ENCODE data around the gene ETV2. TPM values are rescaled to one million over a fixed set of nuclear protein-coding genes. Genes with fewer than 3 reads are reported as not detected.

The ETV2 gene
- total RNA-seq, 1 experiment from 2014 or later = 0.30 TPM

DNA sequence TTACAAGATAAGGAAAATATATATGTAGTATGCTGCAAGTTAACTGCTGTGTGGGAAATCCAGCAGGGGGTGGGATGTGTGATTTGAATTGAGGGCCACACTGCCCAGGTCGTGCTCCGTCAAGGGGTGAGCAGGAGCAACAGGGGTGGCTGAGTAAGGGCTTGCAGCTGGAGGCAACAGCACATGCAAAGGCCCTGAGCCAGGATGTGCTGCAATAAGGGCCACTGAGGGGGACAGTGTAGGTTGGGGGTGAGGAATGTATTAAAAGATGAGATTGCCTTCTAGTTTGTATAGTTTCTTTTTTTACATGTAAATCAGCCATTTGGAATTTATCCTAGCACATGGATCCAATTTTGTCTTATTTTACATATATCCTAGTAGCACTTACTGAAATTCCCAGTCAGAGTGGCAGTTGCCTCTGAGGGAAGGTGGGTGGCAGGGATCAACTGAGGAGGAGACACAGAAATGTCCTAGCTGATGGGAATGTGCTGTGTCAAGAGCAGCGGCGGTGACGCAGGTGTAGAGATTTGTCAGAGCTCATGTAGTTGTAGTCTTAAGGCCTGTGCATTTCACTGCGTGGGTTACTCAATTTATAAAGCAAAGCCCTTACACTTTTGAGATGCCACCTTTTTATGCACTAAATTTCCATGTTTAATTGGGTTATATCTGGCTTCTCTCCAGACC lies 18.1 kb upstream of the ETV2 start:
- DNase-seq (ENCODE audit: extremely low read depth, low read depth) = no peak

GRCh38 chr19:35628264-35628564 lies 13.3 kb upstream of the ETV2 start:
- no peak for DNase-seq (ENCODE audit: extremely low read depth, low read depth)

- peak; percentile 99 for DNase-seq (ENCODE audit: extremely low read depth, low read depth)
Measured at GRCh38 chr19:35628565-35629331, 12.8 kb upstream of the ETV2 start, which contains the start of gene RBM42. TSS of gene RBM42 (plus strand) at chr19:35629036. CDS start at chr19:35629154, 118 bp downstream.

GRCh38 chr19:35629332-35629633 lies 12.3 kb upstream of the ETV2 start:
- DNase-seq (ENCODE audit: extremely low read depth, low read depth) = no peak

DNA sequence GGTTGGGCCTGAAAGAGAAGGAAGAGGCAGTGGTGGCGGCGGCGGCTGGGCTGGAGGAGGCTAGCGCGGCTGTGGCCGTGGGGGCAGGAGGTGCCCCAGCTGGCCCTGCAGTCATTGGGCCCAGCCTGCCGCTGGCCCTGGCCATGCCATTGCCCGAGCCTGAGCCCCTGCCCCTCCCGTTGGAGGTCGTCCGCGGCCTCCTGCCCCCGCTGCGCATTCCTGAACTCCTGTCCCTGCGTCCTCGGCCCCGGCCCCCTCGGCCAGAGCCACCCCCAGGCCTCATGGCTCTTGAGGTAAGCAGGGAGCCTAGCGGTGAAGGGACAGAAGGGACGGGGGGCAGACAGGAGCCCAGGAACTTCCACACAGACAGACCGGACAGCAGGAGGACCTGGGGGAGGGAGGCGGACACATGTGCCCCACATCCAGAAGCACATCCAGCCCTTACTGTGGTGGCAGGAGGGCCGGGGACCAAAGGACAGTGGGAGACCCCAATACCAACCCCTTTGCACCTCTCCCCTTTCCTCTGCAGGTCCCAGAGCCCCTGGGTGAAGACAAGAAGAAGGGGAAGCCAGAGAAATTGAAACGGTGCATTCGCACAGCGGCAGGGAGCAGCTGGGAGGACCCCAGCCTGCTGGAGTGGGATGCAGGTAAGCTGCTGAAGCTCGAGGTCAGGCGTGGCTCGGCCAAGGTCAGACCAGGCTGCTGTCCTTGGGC lies 7.7 kb upstream of the ETV2 start:
- no peak for DNase-seq (ENCODE audit: extremely low read depth, low read depth)

DNA sequence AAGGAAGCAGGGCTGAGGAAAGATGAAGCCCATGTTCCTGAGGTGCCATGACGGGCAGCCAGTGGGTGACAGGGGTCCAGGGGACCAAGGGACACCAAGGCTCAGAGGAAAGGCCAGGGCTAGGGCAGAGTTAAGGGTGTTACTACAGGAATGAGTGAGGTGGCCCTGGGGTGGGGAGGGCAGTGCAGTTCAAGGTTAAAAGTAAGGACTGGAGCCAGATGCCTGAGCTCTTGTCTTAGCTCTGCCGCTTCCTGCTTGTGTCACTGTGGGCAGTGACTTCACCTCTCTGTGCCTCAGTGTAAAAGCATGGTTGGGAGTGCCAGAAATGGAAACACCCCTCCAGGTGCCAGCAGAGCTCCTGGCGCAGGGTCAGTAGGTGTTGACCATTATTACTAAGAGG lies 4.9 kb upstream of the ETV2 start:
- DNase-seq (ENCODE audit: extremely low read depth, low read depth) = no peak

- no peak for DNase-seq (ENCODE audit: extremely low read depth, low read depth)
Measured at GRCh38 chr19:35637165-35637564, 4.4 kb upstream of the ETV2 start.

DNA sequence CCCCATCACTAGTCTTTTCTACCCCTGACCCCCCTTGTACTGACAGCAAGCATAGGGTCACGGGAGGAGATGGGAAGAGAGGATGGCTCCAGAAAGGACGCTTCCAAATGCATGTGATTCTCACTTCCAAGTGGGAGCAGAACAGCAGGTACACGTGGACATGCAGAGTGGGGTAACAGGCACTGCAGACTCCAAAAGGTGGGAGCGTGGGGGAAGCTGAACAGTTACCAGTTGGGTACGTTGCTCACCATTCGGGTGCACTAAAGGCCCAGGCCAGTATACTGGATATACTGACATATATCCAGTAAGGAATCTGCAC lies 2.3 kb upstream of the ETV2 start:
- DNase-seq (ENCODE audit: extremely low read depth, low read depth) = no peak

DNA sequence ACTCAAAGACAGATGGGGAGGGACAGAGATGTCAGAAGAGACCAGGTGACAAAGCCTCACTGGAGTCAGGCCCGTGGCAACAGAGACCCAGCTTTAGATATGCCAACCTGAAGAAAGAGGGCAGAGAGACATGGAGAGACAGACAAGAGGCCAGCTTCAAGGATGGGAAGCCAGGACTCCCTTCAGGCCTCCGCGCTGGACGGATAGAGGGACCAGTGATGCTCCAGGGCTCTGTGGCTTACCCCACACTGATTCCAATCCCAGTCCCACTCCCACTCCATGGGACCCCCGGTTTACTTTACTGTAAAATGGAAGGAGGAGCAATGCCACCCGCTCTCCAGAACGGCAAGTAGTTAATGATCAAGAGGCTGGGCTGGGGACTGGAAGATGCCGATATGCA lies 1.7 kb upstream of the ETV2 start:
- no peak for DNase-seq (ENCODE audit: extremely low read depth, low read depth)

- no peak for DNase-seq (ENCODE audit: extremely low read depth, low read depth)
Measured at GRCh38 chr19:35642312-35642711, 767 bp downstream of the ETV2 start.

DNA sequence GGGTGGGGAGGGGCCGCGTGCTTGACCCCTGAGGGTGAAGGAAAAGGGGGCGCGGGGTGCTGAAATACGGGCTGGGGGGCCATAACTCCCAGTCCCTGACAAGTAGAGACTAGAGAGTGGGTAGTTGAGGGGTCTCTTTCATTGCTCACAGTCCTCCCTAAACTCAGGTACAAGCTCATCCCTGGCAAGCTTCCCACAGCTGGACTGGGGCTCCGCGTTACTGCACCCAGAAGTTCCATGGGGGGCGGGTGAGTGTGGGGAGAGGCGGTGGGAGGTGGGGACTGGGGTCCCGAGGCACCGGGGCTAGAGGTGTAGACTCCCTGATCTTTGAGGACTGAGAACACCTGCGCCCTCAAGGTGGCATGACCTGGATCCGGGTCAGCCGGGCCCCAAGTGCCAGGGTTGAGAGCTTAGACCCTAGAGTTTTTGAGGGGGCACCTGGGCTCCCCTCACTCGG lies 1.3 kb downstream of the ETV2 start:
- no peak for DNase-seq (ENCODE audit: extremely low read depth, low read depth)

GRCh38 chr19:35643255-35644205 lies 2.0 kb downstream of the ETV2 start:
- peak; percentile 81 for DNase-seq (ENCODE audit: extremely low read depth, low read depth)

GRCh38 chr19:35644206-35644986 lies 2.9 kb downstream of the ETV2 start:
- DNase-seq (ENCODE audit: extremely low read depth, low read depth) = peak; percentile 93

- DNase-seq (ENCODE audit: extremely low read depth, low read depth) = peak; percentile 57
Measured at GRCh38 chr19:35644987-35645679, 3.6 kb downstream of the ETV2 start.

- DNase-seq (ENCODE audit: extremely low read depth, low read depth) = no peak
Measured at GRCh38 chr19:35645680-35646511, 4.4 kb downstream of the ETV2 start.

DNA sequence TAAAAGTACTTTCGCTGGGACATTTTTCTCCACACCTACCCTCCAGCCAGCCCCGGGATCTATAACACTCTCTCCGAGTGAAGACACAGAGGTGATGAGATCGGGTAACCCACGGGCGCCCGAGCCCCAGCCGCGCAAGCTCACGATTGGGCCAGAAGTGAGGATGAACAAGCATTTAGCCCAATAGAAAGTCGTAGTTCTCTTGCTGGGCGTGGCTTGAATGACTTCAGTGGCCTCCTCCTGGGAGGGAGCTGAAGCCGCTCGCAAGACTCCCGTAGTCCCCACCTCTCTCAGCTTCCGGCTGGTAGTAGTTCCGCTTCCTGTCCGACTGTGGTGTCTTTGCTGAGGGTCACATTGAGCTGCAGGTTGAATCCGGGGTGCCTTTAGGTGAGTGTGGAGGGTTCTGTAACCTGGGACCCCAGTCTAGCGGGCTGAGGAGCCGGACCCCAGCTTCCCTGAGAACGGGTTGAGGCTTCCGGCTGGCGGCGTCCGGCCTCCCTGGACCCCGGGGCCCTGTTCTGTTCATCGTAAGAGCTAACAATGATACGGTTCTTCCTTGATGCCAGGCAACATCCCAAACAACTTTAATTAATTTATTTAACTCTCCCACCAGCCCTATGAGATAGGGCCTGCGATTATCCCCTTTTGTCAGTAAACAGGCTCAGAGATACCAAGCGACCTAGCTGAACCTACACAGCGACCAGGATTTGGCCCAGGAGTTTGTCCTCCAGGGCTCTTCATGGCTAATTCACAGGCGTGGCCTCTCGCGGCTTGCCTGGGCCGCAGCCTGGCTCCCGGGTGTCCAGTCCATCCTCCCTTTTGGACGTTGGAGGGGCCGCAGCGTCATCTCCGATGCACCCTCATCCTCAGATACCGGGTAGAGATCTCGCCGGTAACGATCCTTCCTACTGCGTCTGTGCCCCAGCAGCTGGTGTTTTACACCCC lies 6.7 kb downstream of the ETV2 start, which contains the start of gene COX6B1:
COX6B1 (plus strand) TSS at position 307 of the 945 bp plus-strand sequence. CDS start 2,921 bp downstream, outside the sequence.
- DNase-seq (ENCODE audit: extremely low read depth, low read depth) = peak; percentile 98

- no peak for DNase-seq (ENCODE audit: extremely low read depth, low read depth)
Measured at GRCh38 chr19:35650581-35650980, 9.0 kb downstream of the ETV2 start.
